SK-N-SH (cell line): ENCODE measurements around the gene STMN1.

Experiments used
- EP300 ChIP-seq, 2 experiments: IDR thresholded peaks; 2 replicates each; pipeline versions ENCODE4 v1.4.0 to v1.6.1; 2012; ENCODE audit warnings: borderline replicate concordance in 1 of 2, low read depth in 1 of 2, low read length in 1 of 2
- GABPA ChIP-seq: IDR thresholded peaks from 2 replicates; pipeline ENCODE4 v1.4.0; 2012; ENCODE audit warnings: low read depth, mild to moderate bottlenecking
- MXI1 ChIP-seq: IDR thresholded peaks from 2 replicates; pipeline ENCODE4 v1.6.1; 2012; ENCODE audit warnings: mild to moderate bottlenecking, low read depth, low read length, improper control_type of control experiment
- RCOR1 ChIP-seq: fragments of 150-350 bp; IDR thresholded peaks from 2 replicates; pipeline ENCODE4 v1.6.1; 2017; ENCODE audit warnings: antibody characterized with exemption, low read length
- TAF1 ChIP-seq: IDR thresholded peaks from 2 replicates; pipeline ENCODE4 v1.6.1; 2012; ENCODE audit warnings: low read depth, mild to moderate bottlenecking, low read length, moderate library complexity, borderline replicate concordance
- TF ChIP-seq, protein P1 (sequence below): fragments of 200-600 bp; sonication (generic); IDR thresholded peaks from 2 replicates; pipeline ENCODE4 v1.6.1; 2017; ENCODE audit warnings: antibody characterized with exemption, mild to moderate bottlenecking, moderate library complexity
- TF ChIP-seq, protein P2 (sequence below): fragments of 150-350 bp; IDR thresholded peaks from 2 replicates; pipeline ENCODE4 v1.6.1; 2017; ENCODE audit warnings: antibody characterized with exemption, low read length, low read depth, borderline replicate concordance

DNA sequence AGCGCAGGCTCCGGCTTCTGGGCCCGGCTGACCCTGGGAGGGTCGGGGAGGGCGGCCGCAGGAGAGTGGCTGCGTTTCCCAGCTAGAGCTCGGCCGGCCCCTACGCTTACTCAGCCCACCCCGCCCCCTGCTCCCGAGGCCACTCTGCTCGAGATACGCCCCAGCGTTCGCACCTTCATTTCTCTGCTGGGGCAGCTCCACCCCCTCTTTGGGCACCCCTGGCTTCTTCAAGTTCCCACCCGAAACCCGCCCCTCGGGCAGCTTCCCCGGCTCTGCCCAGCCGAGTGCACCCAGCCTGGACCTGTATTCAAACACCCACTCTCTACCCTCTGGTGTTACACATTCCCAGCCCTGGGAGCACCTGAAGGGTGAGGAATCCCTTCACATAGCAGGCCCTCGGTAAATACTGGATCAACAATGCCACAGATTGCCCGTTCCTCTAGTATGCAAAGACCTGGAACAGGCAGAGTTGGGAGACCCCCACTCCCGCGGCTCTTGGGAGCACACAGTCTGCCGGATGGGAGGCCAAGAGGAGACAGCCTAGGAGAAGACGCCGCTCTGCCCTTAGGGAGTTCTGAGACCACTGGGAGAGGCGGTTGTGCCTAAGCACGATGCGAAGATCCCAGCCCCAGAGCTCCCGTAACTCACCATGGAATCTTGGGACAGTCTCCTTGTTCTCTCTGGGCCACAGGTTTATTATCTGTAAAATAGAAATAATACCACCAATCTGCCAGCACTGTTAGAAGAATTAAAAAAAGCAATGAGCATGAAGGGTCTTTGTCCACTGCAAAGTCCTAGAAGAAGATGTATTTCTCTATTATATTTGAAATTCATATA is 30.1 kb downstream of the STMN1 start:
- TF ChIP-seq, protein P1, sequence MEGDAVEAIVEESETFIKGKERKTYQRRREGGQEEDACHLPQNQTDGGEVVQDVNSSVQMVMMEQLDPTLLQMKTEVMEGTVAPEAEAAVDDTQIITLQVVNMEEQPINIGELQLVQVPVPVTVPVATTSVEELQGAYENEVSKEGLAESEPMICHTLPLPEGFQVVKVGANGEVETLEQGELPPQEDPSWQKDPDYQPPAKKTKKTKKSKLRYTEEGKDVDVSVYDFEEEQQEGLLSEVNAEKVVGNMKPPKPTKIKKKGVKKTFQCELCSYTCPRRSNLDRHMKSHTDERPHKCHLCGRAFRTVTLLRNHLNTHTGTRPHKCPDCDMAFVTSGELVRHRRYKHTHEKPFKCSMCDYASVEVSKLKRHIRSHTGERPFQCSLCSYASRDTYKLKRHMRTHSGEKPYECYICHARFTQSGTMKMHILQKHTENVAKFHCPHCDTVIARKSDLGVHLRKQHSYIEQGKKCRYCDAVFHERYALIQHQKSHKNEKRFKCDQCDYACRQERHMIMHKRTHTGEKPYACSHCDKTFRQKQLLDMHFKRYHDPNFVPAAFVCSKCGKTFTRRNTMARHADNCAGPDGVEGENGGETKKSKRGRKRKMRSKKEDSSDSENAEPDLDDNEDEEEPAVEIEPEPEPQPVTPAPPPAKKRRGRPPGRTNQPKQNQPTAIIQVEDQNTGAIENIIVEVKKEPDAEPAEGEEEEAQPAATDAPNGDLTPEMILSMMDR, result no peak
- TF ChIP-seq TAF1 (no peak), MXI1 (no peak), EP300 (IDR thresholded peaks at IDR 0.05; ENCODE audit: borderline replicate concordance in 1 of 2, low read depth in 1 of 2, low read length in 1 of 2) (no peak), GABPA (no peak; the same call in 1 of the 2 replicates), RCOR1 (no peak)
- TF ChIP-seq, protein P2, sequence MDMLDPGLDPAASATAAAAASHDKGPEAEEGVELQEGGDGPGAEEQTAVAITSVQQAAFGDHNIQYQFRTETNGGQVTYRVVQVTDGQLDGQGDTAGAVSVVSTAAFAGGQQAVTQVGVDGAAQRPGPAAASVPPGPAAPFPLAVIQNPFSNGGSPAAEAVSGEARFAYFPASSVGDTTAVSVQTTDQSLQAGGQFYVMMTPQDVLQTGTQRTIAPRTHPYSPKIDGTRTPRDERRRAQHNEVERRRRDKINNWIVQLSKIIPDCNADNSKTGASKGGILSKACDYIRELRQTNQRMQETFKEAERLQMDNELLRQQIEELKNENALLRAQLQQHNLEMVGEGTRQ, result no peak
